ACHN (cell line): Measurements from ENCODE around the gene GAPVD1.

Experiments
- DNase-seq: peaks from one replicate; pipeline ENCODE4 v3.0.0-alpha.2; 2015
- in situ Hi-C: cut with HindIII; loops from 2 replicates; pipeline ENCODE4 v1.10.0; 2017; ENCODE audit warnings: low sequenced_read_pairs, low pct_ligation_motif_present, low pct_unique_long_range_greater_than_20kb

The GAPVD1 gene

DNA sequence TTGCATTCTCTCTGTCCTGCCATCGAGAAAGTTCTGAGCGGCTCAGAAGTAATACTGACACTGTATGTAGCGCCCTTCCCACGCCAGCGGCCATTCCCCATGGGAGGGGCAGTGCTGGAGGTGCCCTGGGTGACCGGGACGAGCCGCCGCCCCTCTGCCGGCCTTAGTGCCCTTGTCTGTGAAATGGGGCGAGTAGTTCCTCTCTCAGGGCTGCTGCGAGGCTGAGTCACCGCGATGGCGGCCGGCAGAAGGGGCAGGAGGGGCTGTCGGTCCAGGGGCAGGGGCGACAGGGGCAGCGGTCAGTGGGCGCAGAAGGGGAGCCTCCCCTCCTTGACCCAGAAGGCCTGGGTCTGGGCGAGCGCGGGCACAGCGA, 148.9 kb downstream of the GAPVD1 start:
- in situ Hi-C loops, result no loop called here
- no peak for DNase-seq

GRCh38 chr9:125411171-125411756, 149.6 kb downstream of the GAPVD1 start:
- in situ Hi-C loops, result no loop called here
- no peak for DNase-seq

- DNase-seq, result no peak
- in situ Hi-C loops, result no loop called here
Measured at GRCh38 chr9:125412166-125412565, 150.5 kb downstream of the GAPVD1 start.

DNA sequence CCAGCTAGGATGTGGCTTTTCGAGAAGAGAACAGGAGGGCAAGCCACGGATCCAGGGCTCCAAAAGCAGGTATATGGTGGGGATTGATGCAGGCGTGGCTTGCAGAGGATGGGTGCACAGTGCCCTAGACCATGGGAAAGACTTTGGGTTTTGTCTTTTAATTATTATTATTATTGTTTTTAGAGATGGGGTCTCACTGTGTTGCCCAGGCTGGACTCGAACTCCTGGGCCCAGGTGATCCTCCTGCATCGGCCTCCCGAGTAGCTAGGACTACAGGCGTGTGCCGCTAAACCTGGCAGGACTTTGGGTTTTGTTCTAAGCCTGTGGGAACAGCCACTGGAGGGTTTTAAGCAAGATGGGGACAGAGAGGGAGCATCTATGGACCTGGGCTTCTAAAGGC, 152.0 kb downstream of the GAPVD1 start:
- in situ Hi-C loops, result no loop called here
- no peak for DNase-seq

DNA sequence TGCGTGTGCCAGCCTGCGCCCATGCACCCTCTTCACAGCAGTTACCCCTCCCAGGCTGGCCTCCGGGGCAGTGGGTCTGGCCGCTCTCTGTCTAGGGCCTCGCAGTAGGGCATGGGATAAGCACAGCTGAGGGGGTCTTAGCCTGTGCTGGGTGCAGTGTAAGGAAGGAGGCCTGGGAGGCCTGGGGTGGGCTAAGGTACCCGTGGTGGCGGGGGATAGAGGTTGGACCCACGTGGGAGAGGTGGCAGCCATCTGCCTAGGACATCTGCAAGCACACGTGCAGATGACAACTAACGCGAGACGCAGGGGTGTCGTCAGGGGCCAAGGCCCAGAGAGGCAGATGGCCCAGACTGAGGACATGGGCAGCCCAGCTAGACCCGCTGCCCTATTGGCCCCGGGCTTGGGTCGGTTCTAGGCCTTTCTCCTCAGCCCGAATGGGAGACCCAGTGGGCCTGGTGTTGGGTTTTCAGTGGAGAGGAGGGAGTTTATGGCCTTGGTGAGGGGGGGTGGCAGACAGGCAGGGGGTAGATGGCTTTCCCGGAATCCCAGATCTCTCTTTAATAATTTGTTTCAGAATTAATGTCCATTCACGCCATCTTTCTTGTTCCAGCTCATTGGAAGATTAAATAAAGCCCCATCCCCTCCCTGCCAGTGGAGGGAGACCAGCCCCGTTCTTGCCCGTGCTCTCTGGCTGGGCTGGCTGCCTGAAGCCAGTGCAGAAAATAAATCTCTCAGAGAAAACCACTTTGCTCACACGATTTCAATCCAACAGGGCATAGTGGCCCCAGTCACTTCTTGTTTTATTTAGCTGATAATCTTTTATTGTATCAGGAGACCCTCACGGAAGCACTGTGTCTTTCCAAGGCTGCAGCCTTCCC, 154.2 kb downstream of the GAPVD1 start:
- in situ Hi-C loops, result no loop called here
- no peak for DNase-seq

GRCh38 chr9:125416517-125416916, 154.9 kb downstream of the GAPVD1 start:
- in situ Hi-C loops, result no loop called here
- DNase-seq, result no peak
